HEK293 (cell line): ENCODE data around the gene AKAP8L.
A peak's percentile ranks its signal among the peaks of the same experiment; 100 is the strongest.

Experiments
- GLI2 ChIP-seq: fragments of 450-650 bp; formaldehyde crosslinking; IDR thresholded peaks from 2 replicates; pipeline ENCODE4; 2017; ENCODE audit warnings: missing biosample characterization, missing genetic modification characterization, low read depth, borderline replicate concordance
- GLI4 ChIP-seq: fragments of 450-650 bp; formaldehyde crosslinking; IDR thresholded peaks from 2 replicates; pipeline ENCODE4 v1.5.1; 2016; ENCODE audit warnings: missing biosample characterization, missing genetic modification characterization
- GLIS1 ChIP-seq: fragments of 450-650 bp; formaldehyde crosslinking; IDR thresholded peaks from 2 replicates; pipeline ENCODE4 v1.5.1; 2016; ENCODE audit warnings: missing biosample characterization, missing genetic modification characterization
- HOXC10 ChIP-seq: sonication (generic); formaldehyde crosslinking; IDR thresholded peaks from 2 replicates; pipeline ENCODE4 v1.8.1; 2023; ENCODE audit warnings: mild to moderate bottlenecking, missing genetic modification reagents
- KLF1 ChIP-seq: fragments of 450-650 bp; formaldehyde crosslinking; IDR thresholded peaks from 2 replicates; pipeline ENCODE4 v1.5.1; 2016; ENCODE audit warnings: missing biosample characterization, missing genetic modification characterization
- KLF8 ChIP-seq: fragments of 450-650 bp; formaldehyde crosslinking; IDR thresholded peaks from 2 replicates; pipeline ENCODE4 v1.5.1; 2016; ENCODE audit warnings: missing biosample characterization, missing genetic modification characterization
- KLF9 ChIP-seq: fragments of 450-650 bp; formaldehyde crosslinking; IDR thresholded peaks from 2 replicates; pipeline ENCODE4 v1.5.1; 2016; ENCODE audit warnings: missing biosample characterization, missing genetic modification characterization, low read depth
- SCRT1 ChIP-seq: fragments of 450-650 bp; formaldehyde crosslinking; IDR thresholded peaks from 2 replicates; pipeline ENCODE4 v1.5.1; 2016; ENCODE audit warnings: missing biosample characterization, missing genetic modification characterization, borderline replicate concordance
- ZBTB20 ChIP-seq: fragments of 450-650 bp; formaldehyde crosslinking; IDR thresholded peaks from 2 replicates; pipeline ENCODE4 v1.5.1; 2016; ENCODE audit warnings: missing biosample characterization, missing genetic modification characterization
- ZFP3 ChIP-seq: fragments of 450-650 bp; formaldehyde crosslinking; IDR thresholded peaks from 2 replicates; pipeline ENCODE4 v1.5.1; 2016; ENCODE audit warnings: low read depth, missing biosample characterization, missing genetic modification characterization
- ZNF138 ChIP-seq: fragments of 450-650 bp; formaldehyde crosslinking; IDR thresholded peaks from 2 replicates; pipeline ENCODE4 v1.5.1; 2016; ENCODE audit warnings: missing biosample characterization, missing genetic modification characterization, borderline replicate concordance
- ZNF16 ChIP-seq: fragments of 450-650 bp; formaldehyde crosslinking; IDR thresholded peaks from 2 replicates; pipeline ENCODE4 v1.5.1; 2016; ENCODE audit warnings: low read depth, missing biosample characterization, missing genetic modification characterization
- ZNF2 ChIP-seq: fragments of 450-650 bp; formaldehyde crosslinking; IDR thresholded peaks from 2 replicates; pipeline ENCODE4 v1.5.1; 2016; ENCODE audit warnings: missing biosample characterization, missing genetic modification characterization
- ZNF529 ChIP-seq: fragments of 450-650 bp; formaldehyde crosslinking; IDR thresholded peaks from 2 replicates; pipeline ENCODE4 v1.5.1; 2017; ENCODE audit warnings: missing genetic modification characterization, missing biosample characterization; ENCODE audit not compliant: insufficient replicate concordance
- ZNF558 ChIP-seq: fragments of 450-650 bp; formaldehyde crosslinking; IDR thresholded peaks from 2 replicates; pipeline ENCODE4 v1.5.1; 2016; ENCODE audit warnings: missing biosample characterization, missing genetic modification characterization
- ZNF561 ChIP-seq: fragments of 450-650 bp; IDR thresholded peaks from 2 replicates; pipeline ENCODE4 v1.5.1; 2018; ENCODE audit warnings: missing biosample characterization, missing genetic modification characterization, borderline replicate concordance
- ZNF654 ChIP-seq: fragments of 450-650 bp; formaldehyde crosslinking; IDR thresholded peaks from 2 replicates; pipeline ENCODE4 v1.5.1; 2016; ENCODE audit warnings: low read depth, missing biosample characterization, missing genetic modification characterization
- ZNF670 ChIP-seq: fragments of 450-650 bp; formaldehyde crosslinking; IDR thresholded peaks from 2 replicates; pipeline ENCODE4 v1.5.1; 2016; ENCODE audit warnings: missing biosample characterization, missing genetic modification characterization, low read depth
- TF ChIP-seq, protein P1 (sequence below): fragments of 450-650 bp; formaldehyde crosslinking; IDR thresholded peaks from 2 replicates; pipeline ENCODE4 v1.5.1; 2017; ENCODE audit warnings: missing biosample characterization, missing genetic modification characterization
- TF ChIP-seq, protein P2 (sequence below): fragments of 450-650 bp; formaldehyde crosslinking; optimal IDR thresholded peaks from 2 replicates; pipeline ENCODE3; 2016; ENCODE audit warnings: missing biosample characterization, mild to moderate bottlenecking, missing genetic modification characterization
- TF ChIP-seq, protein P3 (sequence below): fragments of 450-650 bp; formaldehyde crosslinking; IDR thresholded peaks from 2 replicates; pipeline ENCODE4 v1.5.1; 2016; ENCODE audit warnings: missing biosample characterization, missing genetic modification characterization
- TF ChIP-seq, protein P4 (sequence below): fragments of 450-650 bp; formaldehyde crosslinking; IDR thresholded peaks from 2 replicates; pipeline ENCODE4 v1.5.1; 2016; ENCODE audit warnings: missing biosample characterization, missing genetic modification characterization
- TF ChIP-seq, protein P5 (sequence below): fragments of 450-650 bp; formaldehyde crosslinking; IDR thresholded peaks from 2 replicates; pipeline ENCODE4 v1.5.1; 2016; ENCODE audit warnings: missing biosample characterization, missing genetic modification characterization

The AKAP8L gene

DNA sequence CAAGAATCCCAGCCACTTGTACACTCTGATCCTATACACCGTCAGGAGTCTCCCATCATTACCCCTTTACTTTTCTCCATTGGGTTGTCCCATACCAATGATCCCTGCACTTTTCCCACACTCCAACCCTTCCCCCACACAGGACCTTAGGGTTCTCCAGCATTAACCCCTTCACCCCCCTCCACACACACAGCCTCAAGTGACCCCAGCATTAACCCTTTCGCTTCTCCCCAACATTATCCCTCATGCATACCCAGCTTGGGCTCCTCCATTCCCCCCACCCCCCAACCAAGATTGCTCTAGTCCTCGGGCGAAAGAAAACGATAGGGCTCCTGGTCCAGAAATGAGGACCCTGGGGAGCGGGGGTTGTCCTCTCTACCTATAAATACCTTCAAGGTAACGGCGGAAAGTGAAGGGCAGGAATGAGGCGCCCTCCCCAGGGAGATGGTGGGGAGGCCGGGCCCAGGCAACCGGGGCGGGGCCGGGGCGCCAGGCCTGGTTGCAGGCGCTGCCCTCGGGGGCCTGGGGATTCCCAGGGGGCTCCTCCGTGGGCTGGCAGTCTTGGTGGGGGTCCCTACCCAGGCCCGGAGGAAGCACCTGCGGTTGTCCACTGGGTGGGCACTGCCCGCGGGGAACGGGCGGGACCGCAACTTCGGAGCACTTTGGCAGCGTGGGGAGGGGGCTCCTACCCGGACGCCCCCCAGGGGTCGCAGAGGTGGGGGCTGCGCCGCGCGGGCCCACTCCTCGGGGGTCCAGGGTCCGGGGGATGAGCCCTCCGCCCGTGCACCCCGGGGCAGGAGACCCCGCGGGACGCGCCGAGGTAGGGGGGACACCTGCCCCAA lies 30.2 kb upstream of the AKAP8L start (continued):
- TF ChIP-seq, protein P1, sequence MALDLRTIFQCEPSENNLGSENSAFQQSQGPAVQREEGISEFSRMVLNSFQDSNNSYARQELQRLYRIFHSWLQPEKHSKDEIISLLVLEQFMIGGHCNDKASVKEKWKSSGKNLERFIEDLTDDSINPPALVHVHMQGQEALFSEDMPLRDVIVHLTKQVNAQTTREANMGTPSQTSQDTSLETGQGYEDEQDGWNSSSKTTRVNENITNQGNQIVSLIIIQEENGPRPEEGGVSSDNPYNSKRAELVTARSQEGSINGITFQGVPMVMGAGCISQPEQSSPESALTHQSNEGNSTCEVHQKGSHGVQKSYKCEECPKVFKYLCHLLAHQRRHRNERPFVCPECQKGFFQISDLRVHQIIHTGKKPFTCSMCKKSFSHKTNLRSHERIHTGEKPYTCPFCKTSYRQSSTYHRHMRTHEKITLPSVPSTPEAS (tag by site-specific recombination): 0 out of 2 replicates have a peak, but pooled peaks have one; percentile 5
- TF ChIP-seq ZNF2 (tag by site-specific recombination) (no peak), GLI2 (no peak), ZNF670 (tag by site-specific recombination) (no peak), ZNF529 (tag by site-specific recombination) (no peak), KLF9 (tag by site-specific recombination) (peak; percentile 15; the same call in 1 of the 2 replicates), GLI4 (tag by site-specific recombination) (no peak), ZNF654 (no peak), GLIS1 (tag by site-specific recombination) (peak; percentile 51), ZNF16 (tag by site-specific recombination) (no peak), SCRT1 (0 out of 2 replicates have a peak, but pooled peaks have one; percentile 13), ZNF558 (tag by site-specific recombination) (no peak), KLF1 (tag by site-specific recombination) (no peak), KLF8 (peak; percentile 56; the same call in 1 of the 2 replicates), ZBTB20 (tag by site-specific recombination) (no peak), ZNF561 (tag by site-specific recombination) (no peak), HOXC10 (CRISPR knock-in tag) (no peak), ZNF138 (tag by site-specific recombination) (no peak), ZFP3 (tag by site-specific recombination) (no peak; the same call in 1 of the 2 replicates)
- TF ChIP-seq, protein P2, sequence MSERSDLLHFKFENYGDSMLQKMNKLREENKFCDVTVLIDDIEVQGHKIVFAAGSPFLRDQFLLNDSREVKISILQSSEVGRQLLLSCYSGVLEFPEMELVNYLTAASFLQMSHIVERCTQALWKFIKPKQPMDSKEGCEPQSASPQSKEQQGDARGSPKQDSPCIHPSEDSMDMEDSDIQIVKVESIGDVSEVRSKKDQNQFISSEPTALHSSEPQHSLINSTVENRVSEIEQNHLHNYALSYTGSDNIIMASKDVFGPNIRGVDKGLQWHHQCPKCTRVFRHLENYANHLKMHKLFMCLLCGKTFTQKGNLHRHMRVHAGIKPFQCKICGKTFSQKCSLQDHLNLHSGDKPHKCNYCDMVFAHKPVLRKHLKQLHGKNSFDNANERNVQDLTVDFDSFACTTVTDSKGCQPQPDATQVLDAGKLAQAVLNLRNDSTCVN (tag by site-specific recombination): peak; percentile 17
- TF ChIP-seq, protein P3, sequence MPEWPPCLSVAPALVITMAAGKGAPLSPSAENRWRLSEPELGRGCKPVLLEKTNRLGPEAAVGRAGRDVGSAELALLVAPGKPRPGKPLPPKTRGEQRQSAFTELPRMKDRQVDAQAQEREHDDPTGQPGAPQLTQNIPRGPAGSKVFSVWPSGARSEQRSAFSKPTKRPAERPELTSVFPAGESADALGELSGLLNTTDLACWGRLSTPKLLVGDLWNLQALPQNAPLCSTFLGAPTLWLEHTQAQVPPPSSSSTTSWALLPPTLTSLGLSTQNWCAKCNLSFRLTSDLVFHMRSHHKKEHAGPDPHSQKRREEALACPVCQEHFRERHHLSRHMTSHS (tag by site-specific recombination): no peak
- TF ChIP-seq, protein P4, sequence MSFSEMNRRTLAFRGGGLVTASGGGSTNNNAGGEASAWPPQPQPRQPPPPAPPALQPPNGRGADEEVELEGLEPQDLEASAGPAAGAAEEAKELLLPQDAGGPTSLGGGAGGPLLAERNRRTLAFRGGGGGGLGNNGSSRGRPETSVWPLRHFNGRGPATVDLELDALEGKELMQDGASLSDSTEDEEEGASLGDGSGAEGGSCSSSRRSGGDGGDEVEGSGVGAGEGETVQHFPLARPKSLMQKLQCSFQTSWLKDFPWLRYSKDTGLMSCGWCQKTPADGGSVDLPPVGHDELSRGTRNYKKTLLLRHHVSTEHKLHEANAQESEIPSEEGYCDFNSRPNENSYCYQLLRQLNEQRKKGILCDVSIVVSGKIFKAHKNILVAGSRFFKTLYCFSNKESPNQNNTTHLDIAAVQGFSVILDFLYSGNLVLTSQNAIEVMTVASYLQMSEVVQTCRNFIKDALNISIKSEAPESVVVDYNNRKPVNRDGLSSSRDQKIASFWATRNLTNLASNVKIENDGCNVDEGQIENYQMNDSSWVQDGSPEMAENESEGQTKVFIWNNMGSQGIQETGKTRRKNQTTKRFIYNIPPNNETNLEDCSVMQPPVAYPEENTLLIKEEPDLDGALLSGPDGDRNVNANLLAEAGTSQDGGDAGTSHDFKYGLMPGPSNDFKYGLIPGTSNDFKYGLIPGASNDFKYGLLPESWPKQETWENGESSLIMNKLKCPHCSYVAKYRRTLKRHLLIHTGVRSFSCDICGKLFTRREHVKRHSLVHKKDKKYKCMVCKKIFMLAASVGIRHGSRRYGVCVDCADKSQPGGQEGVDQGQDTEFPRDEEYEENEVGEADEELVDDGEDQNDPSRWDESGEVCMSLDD (tag by site-specific recombination): no peak
- TF ChIP-seq, protein P5, sequence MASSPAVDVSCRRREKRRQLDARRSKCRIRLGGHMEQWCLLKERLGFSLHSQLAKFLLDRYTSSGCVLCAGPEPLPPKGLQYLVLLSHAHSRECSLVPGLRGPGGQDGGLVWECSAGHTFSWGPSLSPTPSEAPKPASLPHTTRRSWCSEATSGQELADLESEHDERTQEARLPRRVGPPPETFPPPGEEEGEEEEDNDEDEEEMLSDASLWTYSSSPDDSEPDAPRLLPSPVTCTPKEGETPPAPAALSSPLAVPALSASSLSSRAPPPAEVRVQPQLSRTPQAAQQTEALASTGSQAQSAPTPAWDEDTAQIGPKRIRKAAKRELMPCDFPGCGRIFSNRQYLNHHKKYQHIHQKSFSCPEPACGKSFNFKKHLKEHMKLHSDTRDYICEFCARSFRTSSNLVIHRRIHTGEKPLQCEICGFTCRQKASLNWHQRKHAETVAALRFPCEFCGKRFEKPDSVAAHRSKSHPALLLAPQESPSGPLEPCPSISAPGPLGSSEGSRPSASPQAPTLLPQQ (tag by site-specific recombination): no peak
